ENCODE data around the gene GLE1. TPM values are rescaled to one million over a fixed set of nuclear protein-coding genes. Genes with fewer than 3 reads are reported as not detected.

Gene GLE1
- total and polyA plus RNA-seq, 2 donors (not counting 1 experiment from before 2014, with no cell fraction given), result 11.8 to 30.3 TPM

DNA sequence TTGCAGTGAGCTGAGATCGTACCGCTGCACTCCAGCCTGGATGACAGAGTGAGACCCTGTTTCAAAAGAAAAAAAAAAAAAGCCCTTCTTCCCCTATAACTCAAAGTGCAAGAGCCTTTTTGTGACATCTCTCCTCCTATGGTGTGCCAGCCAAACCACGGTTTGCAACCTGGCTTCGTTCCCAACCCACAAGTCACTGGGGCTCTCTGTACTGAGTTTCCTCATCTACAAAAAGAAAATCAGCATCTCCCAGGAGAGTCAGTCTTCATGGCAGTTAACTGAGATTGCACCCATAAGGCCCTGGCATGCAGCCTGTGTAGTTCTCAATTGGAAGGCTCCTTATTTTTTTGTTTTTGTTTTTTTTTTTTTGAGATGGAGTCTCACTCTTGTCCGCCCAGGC is 34.0 kb upstream of the GLE1 start:
- H3K27me3 ChIP-seq (replicated peaks in 1 of 4; ENCODE audit: control extremely low read depth in 1 of 4, control insufficient read depth in 3 of 4, insufficient read depth in 4 of 4, low read length in 3 of 4), result no peaks in the 10 kb centered on the region
- Mint-ChIP-seq H3K4me3 (no peak overlapping the region), H3K27me3 (no peaks in the 10 kb centered on the region), H3K4me1 (no peaks in the 10 kb centered on the region), H3K27ac (no peak overlapping the region), H3K9me3 (ENCODE audit: insufficient read depth) (no peaks in the 10 kb centered on the region)
- no peaks in the 10 kb centered on the region for H3K79me2 ChIP-seq (ENCODE audit: control insufficient read depth, insufficient read depth, low read length)
- ChIA-PET POLR2A (no interaction called here), CTCF (no interaction called here)
- DNase-seq (no peak), ATAC-seq (ENCODE audit: low read depth) (no peak)
- no peak overlapping the region for H3K4me3 ChIP-seq (ENCODE audit: control extremely low read depth in 1 of 5, extremely low read depth in 1 of 5, insufficient read depth in 1 of 5, low read depth in 2 of 5, low read length in 4 of 5)
- peaks cover 13 to 26% of the 10 kb centered on the region in 2 experiments for H3K36me3 ChIP-seq (replicated peaks in 1 of 2; ENCODE audit: control extremely low read depth in 1 of 2, control insufficient read depth in 1 of 2, extremely low read depth in 1 of 2, insufficient read depth in 2 of 2, low read length in 1 of 2)
- no peak overlapping the region for H3K9ac ChIP-seq (ENCODE audit: low read length)
- intact Hi-C loops (cut with micrococcal nuclease), result no loop called here
- no peak overlapping the region for H3K27ac ChIP-seq (ENCODE audit: low read length in 2 of 2)
- WGBS (ENCODE audit: insufficient coverage), result 30% methylated on average over 5 of the region's 5 CpGs
- H4K20me1 ChIP-seq (ENCODE audit: control insufficient read depth, insufficient read depth, low read length, poor library complexity, severe bottlenecking), result no peaks in the 10 kb centered on the region
- H3K9me3 ChIP-seq (ENCODE audit: control extremely low read depth in 1 of 3, control insufficient read depth in 2 of 3, insufficient read depth in 1 of 3, low read length in 2 of 3), result no peaks in the 10 kb centered on the region
- no peaks in the 10 kb centered on the region for H3K4me1 ChIP-seq (ENCODE audit: control insufficient read depth in 2 of 2, insufficient read depth in 2 of 2, low read length in 2 of 2)
- no peak overlapping the region for H2AFZ ChIP-seq (ENCODE audit: insufficient read depth, low read depth, low read length, poor library complexity, severe bottlenecking)
- TF ChIP-seq EZH2 (IDR thresholded peaks at IDR 0.05; ENCODE audit: borderline replicate concordance, insufficient read depth, low read depth, low read length, poor library complexity, severe bottlenecking), result no peak
- TF ChIP-seq, protein P1, sequence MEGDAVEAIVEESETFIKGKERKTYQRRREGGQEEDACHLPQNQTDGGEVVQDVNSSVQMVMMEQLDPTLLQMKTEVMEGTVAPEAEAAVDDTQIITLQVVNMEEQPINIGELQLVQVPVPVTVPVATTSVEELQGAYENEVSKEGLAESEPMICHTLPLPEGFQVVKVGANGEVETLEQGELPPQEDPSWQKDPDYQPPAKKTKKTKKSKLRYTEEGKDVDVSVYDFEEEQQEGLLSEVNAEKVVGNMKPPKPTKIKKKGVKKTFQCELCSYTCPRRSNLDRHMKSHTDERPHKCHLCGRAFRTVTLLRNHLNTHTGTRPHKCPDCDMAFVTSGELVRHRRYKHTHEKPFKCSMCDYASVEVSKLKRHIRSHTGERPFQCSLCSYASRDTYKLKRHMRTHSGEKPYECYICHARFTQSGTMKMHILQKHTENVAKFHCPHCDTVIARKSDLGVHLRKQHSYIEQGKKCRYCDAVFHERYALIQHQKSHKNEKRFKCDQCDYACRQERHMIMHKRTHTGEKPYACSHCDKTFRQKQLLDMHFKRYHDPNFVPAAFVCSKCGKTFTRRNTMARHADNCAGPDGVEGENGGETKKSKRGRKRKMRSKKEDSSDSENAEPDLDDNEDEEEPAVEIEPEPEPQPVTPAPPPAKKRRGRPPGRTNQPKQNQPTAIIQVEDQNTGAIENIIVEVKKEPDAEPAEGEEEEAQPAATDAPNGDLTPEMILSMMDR (IDR thresholded peaks at IDR 0.05), result no peak
- no peak overlapping the region for H3K4me2 ChIP-seq (replicated peaks; ENCODE audit: low read depth, low read length, poor library complexity, severe bottlenecking)

- H3K27me3 ChIP-seq (replicated peaks in 1 of 4; ENCODE audit: control extremely low read depth in 1 of 4, control insufficient read depth in 3 of 4, insufficient read depth in 4 of 4, low read length in 3 of 4), result no peaks in the 10 kb centered on the region
- ChIA-PET CTCF (no interaction called here), POLR2A (interaction anchor here (0.6 kb wide), 1 partner anchor 11 kb away, joined by 4 read pairs; no protein-coding TSS in a partner anchor)
- H3K36me3 ChIP-seq (replicated peaks in 1 of 2; ENCODE audit: control extremely low read depth in 1 of 2, control insufficient read depth in 1 of 2, extremely low read depth in 1 of 2, insufficient read depth in 2 of 2, low read length in 1 of 2), result peaks cover 13 to 24% of the 10 kb centered on the region in 2 experiments
- Mint-ChIP-seq H3K27ac (no peak overlapping the region), H3K9me3 (ENCODE audit: insufficient read depth) (no peaks in the 10 kb centered on the region), H3K4me1 (no peaks in the 10 kb centered on the region), H3K4me3 (no peak overlapping the region), H3K27me3 (no peaks in the 10 kb centered on the region)
- no peak overlapping the region for H3K27ac ChIP-seq (ENCODE audit: low read length in 2 of 2)
- DNase-seq (no peak), ATAC-seq (ENCODE audit: low read depth) (no peak)
- no peaks in the 10 kb centered on the region for H3K4me1 ChIP-seq (ENCODE audit: control insufficient read depth in 2 of 2, insufficient read depth in 2 of 2, low read length in 2 of 2)
- no peak overlapping the region for H3K9ac ChIP-seq (ENCODE audit: low read length)
- no peak overlapping the region for H3K4me3 ChIP-seq (ENCODE audit: control extremely low read depth in 1 of 5, extremely low read depth in 1 of 5, insufficient read depth in 1 of 5, low read depth in 2 of 5, low read length in 4 of 5)
- TF ChIP-seq, protein P1 (IDR thresholded peaks at IDR 0.05), result no peak
- no peak for TF ChIP-seq EZH2 (IDR thresholded peaks at IDR 0.05; ENCODE audit: borderline replicate concordance, insufficient read depth, low read depth, low read length, poor library complexity, severe bottlenecking)
- H3K79me2 ChIP-seq (ENCODE audit: control insufficient read depth, insufficient read depth, low read length), result no peaks in the 10 kb centered on the region
- no peaks in the 10 kb centered on the region for H4K20me1 ChIP-seq (ENCODE audit: control insufficient read depth, insufficient read depth, low read length, poor library complexity, severe bottlenecking)
- 100% methylated on average over 5 of the region's 5 CpGs for WGBS (ENCODE audit: insufficient coverage)
- H3K4me2 ChIP-seq (replicated peaks; ENCODE audit: low read depth, low read length, poor library complexity, severe bottlenecking), result no peak overlapping the region
- intact Hi-C loops (cut with micrococcal nuclease), result no loop called here
- no peak overlapping the region for H2AFZ ChIP-seq (ENCODE audit: insufficient read depth, low read depth, low read length, poor library complexity, severe bottlenecking)
- H3K9me3 ChIP-seq (ENCODE audit: control extremely low read depth in 1 of 3, control insufficient read depth in 2 of 3, insufficient read depth in 1 of 3, low read length in 2 of 3), result no peaks in the 10 kb centered on the region
Observed at GRCh38 chr9:128473104-128473503, 31.4 kb upstream of the GLE1 start.

Measured in B cell (primary cell).